B cell (primary cell): ENCODE measurements around the gene NPPA. TPM values are rescaled to one million over a fixed set of nuclear protein-coding genes. Genes with fewer than 3 reads are reported as not detected.

Experiments used
- ATAC-seq: fragments of 200-7000 bp; cut with Tn5 transposase; one replicate; pipeline ENCODE4 v1.10.0; 2021; ENCODE audit warnings: low read depth, mild to moderate bottlenecking, moderate number of reproducible peaks, moderate library complexity
- CTCF ChIA-PET: fragments of 350-600 bp; sonication (Branson Sonifier 250); formaldehyde crosslinking; loops from one replicate; lab custom pipeline; 2021; ENCODE audit warnings: antibody characterized with exemption, inconsistent platforms; lab: Charles Lee
- POLR2A ChIA-PET: fragments of 350-600 bp; sonication (Branson Sonifier 250); formaldehyde crosslinking; loops from one replicate; lab custom pipeline; 2021; ENCODE audit warnings: antibody characterized with exemption; lab: Charles Lee
- DNase-seq: peaks from one replicate; pipeline ENCODE4 v3.0.0; 2013
- H2AFZ ChIP-seq: 2 replicates; pipeline ENCODE4 v1.6.1; 2012; ENCODE audit warnings: mild to moderate bottlenecking, low read depth, low read length; ENCODE audit not compliant: insufficient read depth, poor library complexity, severe bottlenecking
- H3K27ac ChIP-seq, 2 donors: 1 replicate in 1 of 2; 2 replicates in 1 of 2; pipeline ENCODE4 v1.5.1; 2012 to 2013; ENCODE audit warnings: low read length in 2 of 2, mild to moderate bottlenecking in 2 of 2, moderate library complexity in 1 of 2
- H3K27me3 ChIP-seq, 4 experiments: fragments of 200-600 bp in 1 of 4; sonication (generic) in 1 of 4; replicated peaks in 1 of 4; 1 replicate in 2 of 4; 2 replicates in 2 of 4; pipeline versions ENCODE4 v1.6.1 to v1.7.0; 2013 to 2016; ENCODE audit warnings: low read length in 3 of 4, mild to moderate bottlenecking in 2 of 4, mixed read lengths in 1 of 4, moderate library complexity in 1 of 4; ENCODE audit not compliant: insufficient read depth in 4 of 4, control insufficient read depth in 3 of 4; ENCODE audit errors: control extremely low read depth in 1 of 4
- H3K36me3 ChIP-seq, 2 experiments: replicated peaks in 1 of 2; 1 replicate in 1 of 2; 2 replicates in 1 of 2; pipeline versions ENCODE4 v1.6.1 to v1.7.1; 2013; ENCODE audit warnings: low read length in 1 of 2; ENCODE audit not compliant: insufficient read depth in 2 of 2, control insufficient read depth in 1 of 2; ENCODE audit errors: control extremely low read depth in 1 of 2, extremely low read depth in 1 of 2
- H3K4me1 ChIP-seq, 2 donors: fragments of 200-600 bp in 1 of 2; sonication (generic) in 1 of 2; 1 replicate in 1 of 2; 2 replicates in 1 of 2; pipeline versions ENCODE4 v1.5.1 to v1.6.1; 2013 to 2017; ENCODE audit warnings: low read length in 2 of 2; ENCODE audit not compliant: control insufficient read depth in 2 of 2, insufficient read depth in 2 of 2
- H3K4me2 ChIP-seq: replicated peaks from 2 replicates; pipeline ENCODE3; 2012; ENCODE audit warnings: mild to moderate bottlenecking, low read depth, low read length; ENCODE audit not compliant: poor library complexity, severe bottlenecking
- H3K4me3 ChIP-seq, 5 experiments: fragments of 200-600 bp in 1 of 5; sonication (generic) in 1 of 5; 1 replicate in 3 of 5; 2 replicates in 2 of 5; pipeline versions ENCODE4 v1.5.1 to v1.7.0; 2011 to 2016; ENCODE audit warnings: low read length in 4 of 5, mild to moderate bottlenecking in 4 of 5, low read depth in 2 of 5, control low read depth in 1 of 5, moderate library complexity in 1 of 5; ENCODE audit not compliant: insufficient read depth in 1 of 5; ENCODE audit errors: control extremely low read depth in 1 of 5, extremely low read depth in 1 of 5
- H3K79me2 ChIP-seq: fragments of 200-600 bp; sonication (generic); one replicate; pipeline ENCODE4 v1.6.0; 2016; ENCODE audit warnings: low read length; ENCODE audit not compliant: control insufficient read depth, insufficient read depth
- H3K9ac ChIP-seq: fragments of 200-600 bp; sonication (generic); 2 replicates; pipeline ENCODE4 v1.6.1; 2017; ENCODE audit warnings: mild to moderate bottlenecking, low read length, moderate library complexity
- H3K9me3 ChIP-seq, 3 donors: one replicate each; pipeline versions ENCODE4 v1.6.1 to v1.7.1; 2013; ENCODE audit warnings: low read length in 2 of 3; ENCODE audit not compliant: control insufficient read depth in 2 of 3, insufficient read depth in 1 of 3; ENCODE audit errors: control extremely low read depth in 1 of 3
- H4K20me1 ChIP-seq: 2 replicates; pipeline ENCODE4 v1.6.0; 2012; ENCODE audit warnings: mild to moderate bottlenecking, low read length; ENCODE audit not compliant: insufficient read depth, control insufficient read depth, poor library complexity, severe bottlenecking
- H3K27ac Mint-ChIP-seq: one replicate; pipeline ENCODE4 v1.8.0; 2021; ENCODE audit warnings: mixed read lengths
- H3K27me3 Mint-ChIP-seq: one replicate; pipeline ENCODE4 v1.8.0; 2021; ENCODE audit warnings: mixed read lengths
- H3K4me1 Mint-ChIP-seq: one replicate; pipeline ENCODE4 v1.8.0; 2021; ENCODE audit warnings: mixed read lengths
- H3K4me3 Mint-ChIP-seq: one replicate; pipeline ENCODE4 v1.8.0; 2021; ENCODE audit warnings: mixed read lengths
- H3K9me3 Mint-ChIP-seq: one replicate; pipeline ENCODE4 v1.8.0; 2022; ENCODE audit warnings: mixed read lengths; ENCODE audit not compliant: insufficient read depth
- CTCF ChIP-seq: fragments of 200-600 bp; IDR thresholded peaks from one replicate; pipeline ENCODE4 v1.8.0; 2022; ENCODE audit warnings: antibody characterized with exemption, mild to moderate bottlenecking
- EZH2 ChIP-seq: IDR thresholded peaks from 2 replicates; pipeline ENCODE4 v1.6.1; 2012; ENCODE audit warnings: borderline replicate concordance, low read depth, mild to moderate bottlenecking, moderate library complexity, low read length; ENCODE audit not compliant: insufficient read depth, poor library complexity, severe bottlenecking
- WGBS: methylation state at CpG from one replicate; pipeline ENCODE4 v1.1.5; 2013; ENCODE audit warnings: missing lambda C conversion rate; ENCODE audit not compliant: insufficient coverage; 5-methylcytosine and 5-hydroxymethylcytosine counted together
- intact Hi-C: fragments of 100-400 bp; cut with micrococcal nuclease; formaldehyde crosslinking; loops from one replicate; pipeline ENCODE4 v1.10.0; 2022
- polyA plus RNA-seq: library from polyadenylated mRNA; depleted of rRNA; stranded (reverse); fragments of >200 nt; gene quantifications from 2 replicates; pipeline ENCODE4 v1.2.3, GENCODE V29; 2012
- small RNA-seq: library from RNA; depleted of rRNA; stranded (forward); fragments of <200 nt; gene quantifications from one replicate; pipeline ENCODE3, GENCODE V24; 2012; ENCODE audit warnings: low replicate concordance, low read depth; ENCODE audit not compliant: insufficient read length
- total RNA-seq, 2 donors: library from RNA; stranded (reverse); fragments of 120-200 nt in 1 of 2; gene quantifications; 1 replicate in 1 of 2; 2 replicates in 1 of 2; pipeline versions ENCODE4 v1.2.3 to v1.2.4, GENCODE V29; 2013 to 2022

NPPA gene
- total and polyA plus RNA-seq, 2 donors (not counting 1 experiment from before 2014, with no cell fraction given): not detected

GRCh38 chr1:11796036-11796828 lies 51.4 kb downstream of the NPPA start:
- peaks cover 8% of the 10 kb centered on the region for H3K4me1 Mint-ChIP-seq

More at GRCh38 chr1:11796036-11796828, 51.4 kb downstream of the NPPA start:
- H3K4me3 ChIP-seq: no peak overlapping the region
- ChIA-PET CTCF (interaction anchor here (1.3 kb wide), 2 partner anchors 10 to 11 kb away, joined by 3 to 5 read pairs; no protein-coding TSS in a partner anchor), POLR2A (no interaction called here)
- H3K9me3 Mint-ChIP-seq: no peaks in the 10 kb centered on the region
- ATAC-seq: no peak
- H3K27me3 Mint-ChIP-seq: no peaks in the 10 kb centered on the region
- peaks cover 29% of the 10 kb centered on the region for H4K20me1 ChIP-seq
- H3K27ac Mint-ChIP-seq: no peak overlapping the region
- intact Hi-C loops: no loop called here
- no peak overlapping the region for H3K4me2 ChIP-seq
- TF ChIP-seq CTCF: no peak
- TF ChIP-seq EZH2: no peak
- H3K4me3 Mint-ChIP-seq: no peak overlapping the region
- DNase-seq: no peak
- H2AFZ ChIP-seq: no peak overlapping the region
- no peak overlapping the region for H3K9ac ChIP-seq
- no peaks in the 10 kb centered on the region for H3K9me3 ChIP-seq
- WGBS: 99% methylated on average over 13 of the region's 15 CpGs
- no peak overlapping the region for H3K27ac ChIP-seq
- peaks cover 33% of the 10 kb centered on the region for H3K79me2 ChIP-seq
- peaks cover 0 to 82% of the 10 kb centered on the region in 2 experiments for H3K36me3 ChIP-seq
- H3K4me1 ChIP-seq: peaks cover 0 to under 1% of the 10 kb centered on the region in 2 donors
- no peaks in the 10 kb centered on the region for H3K27me3 ChIP-seq

Small RNAs within 50 kb of the gene (small RNA-seq; reads per million reads assigned to genes)
- gene RF02156: not detected
- not detected for gene RF02157
- gene RF02158: not detected

Other genes starting within 250 kb of the NPPA start
- gene FBXO2, start 193.4 kb downstream of the NPPA start, total RNA-seq: 9.6 and 10.7 TPM in 2 replicates
- 9.3 and 9.6 TPM in 2 replicates for gene FBXO2, start 193.4 kb downstream of the NPPA start, polyA plus RNA-seq
- gene FBXO44, start 192.9 kb downstream of the NPPA start, total RNA-seq: 58.6 and 61.5 TPM in 2 replicates
- 88.8 and 101 TPM in 2 replicates for gene FBXO44, start 192.9 kb downstream of the NPPA start, polyA plus RNA-seq
- 8.5 and 8.7 TPM in 2 replicates for gene FBXO6, start 183.6 kb downstream of the NPPA start, total RNA-seq
- 8.1 and 13.0 TPM in 2 replicates for gene FBXO6, start 183.6 kb downstream of the NPPA start, polyA plus RNA-seq
- gene MAD2L2, start 166.6 kb downstream of the NPPA start, total RNA-seq: 27.7 and 29.0 TPM in 2 replicates
- 42.2 and 44.0 TPM in 2 replicates for gene MAD2L2, start 166.6 kb downstream of the NPPA start, polyA plus RNA-seq
- gene DRAXIN, start 156.1 kb downstream of the NPPA start, total RNA-seq: 0.30 and 0.41 TPM in 2 replicates
- gene DRAXIN, start 156.1 kb downstream of the NPPA start, polyA plus RNA-seq: 0.21 and 0.26 TPM in 2 replicates
- gene AGTRAP, start 111.6 kb downstream of the NPPA start, total RNA-seq: 18.3 and 20.2 TPM in 2 replicates
- 37.5 and 44.9 TPM in 2 replicates for gene AGTRAP, start 111.6 kb downstream of the NPPA start, polyA plus RNA-seq
- not detected in 2 replicates for gene C1orf167, start 85.6 kb downstream of the NPPA start, total RNA-seq
- 0.75 TPM in 1 of 2 replicates, not detected in the other for gene C1orf167, start 85.6 kb downstream of the NPPA start, polyA plus RNA-seq
- gene MTHFR, start 41.8 kb downstream of the NPPA start, total RNA-seq: 109 and 114 TPM in 2 replicates
- gene MTHFR, start 41.8 kb downstream of the NPPA start, polyA plus RNA-seq: 35.8 and 39.3 TPM in 2 replicates
- gene CLCN6, start 41.6 kb downstream of the NPPA start, total RNA-seq: 99.8 and 105 TPM in 2 replicates
- 35.0 and 48.2 TPM in 2 replicates for gene CLCN6, start 41.6 kb downstream of the NPPA start, polyA plus RNA-seq
- not detected in 2 replicates for gene NPPB, start 11.2 kb upstream of the NPPA start, total RNA-seq
- gene NPPB, start 11.2 kb upstream of the NPPA start, polyA plus RNA-seq: not detected in 2 replicates
- gene KIAA2013, start 78.6 kb upstream of the NPPA start, total RNA-seq: 46.1 and 48.5 TPM in 2 replicates
- gene KIAA2013, start 78.6 kb upstream of the NPPA start, polyA plus RNA-seq: 29.2 and 60.1 TPM in 2 replicates
- gene PLOD1, start 86.9 kb upstream of the NPPA start, total RNA-seq: 9.6 and 13.4 TPM in 2 replicates
- 6.2 and 10.4 TPM in 2 replicates for gene PLOD1, start 86.9 kb upstream of the NPPA start, polyA plus RNA-seq
- gene MFN2, start 132.7 kb upstream of the NPPA start, total RNA-seq: 41.7 and 50.0 TPM in 2 replicates
- 24.0 and 31.0 TPM in 2 replicates for gene MFN2, start 132.7 kb upstream of the NPPA start, polyA plus RNA-seq
- 71.9 and 72.5 TPM in 2 replicates for gene MIIP, start 171.7 kb upstream of the NPPA start, total RNA-seq
- 117 and 128 TPM in 2 replicates for gene MIIP, start 171.7 kb upstream of the NPPA start, polyA plus RNA-seq
- 0.34 and 0.57 TPM in 2 replicates for gene TNFRSF8, start 215.5 kb upstream of the NPPA start, total RNA-seq
- 0.10 and 0.36 TPM in 2 replicates for gene TNFRSF8, start 215.5 kb upstream of the NPPA start, polyA plus RNA-seq